BE2C (cell line): ENCODE measurements around the gene FAM171A1.
A peak's percentile ranks its signal among the peaks of the same experiment; 100 is the strongest.

ENCODE experiments used
- DNase-seq: peaks from one replicate; pipeline ENCODE4 v3.0.0-alpha.2; 2020
- H3K27me3 ChIP-seq: fragments of 250-450 bp; sonication (Bioruptor Pico); 2 replicates; pipeline ENCODE4 v1.5.1; 2020; ENCODE audit warnings: mild to moderate bottlenecking
- H3K36me3 ChIP-seq: fragments of 250-450 bp; sonication (Bioruptor Pico); 2 replicates; pipeline ENCODE4 v1.5.1; 2020; ENCODE audit warnings: mild to moderate bottlenecking
- H3K4me1 ChIP-seq: fragments of 250-450 bp; sonication (Bioruptor Pico); 2 replicates; pipeline ENCODE4 v1.5.1; 2020
- H3K4me3 ChIP-seq: 2 replicates; pipeline ENCODE4 v1.5.1; 2011; ENCODE audit warnings: low read depth, low read length
- H3K9me3 ChIP-seq: fragments of 250-450 bp; sonication (Bioruptor Pico); 2 replicates; pipeline ENCODE4 v1.5.1; 2020
- TF ChIP-seq, protein P1 (sequence below): IDR thresholded peaks from 2 replicates; pipeline ENCODE4 v1.5.1; 2012; ENCODE audit warnings: mild to moderate bottlenecking, low read depth, low read length

The FAM171A1 gene

DNA sequence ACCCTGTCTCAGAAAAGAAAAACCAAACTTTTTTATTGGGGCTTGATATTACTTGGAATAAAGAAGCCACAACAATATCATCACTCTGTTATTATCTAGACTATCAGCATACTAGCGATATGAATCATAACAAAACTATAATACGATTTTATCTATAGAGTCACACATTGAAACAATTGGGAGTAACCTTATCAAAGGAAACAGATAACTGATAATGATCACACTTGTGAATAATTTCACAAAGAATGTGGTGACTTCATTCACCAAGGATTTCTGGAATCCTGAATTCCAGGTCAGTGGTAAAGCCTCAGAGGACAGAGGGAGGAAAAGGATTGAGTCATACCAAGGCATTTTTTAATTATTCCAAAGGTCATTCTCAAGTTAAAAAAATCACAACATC is 170.5 kb downstream of the FAM171A1 start:
- Histone ChIP-seq H3K9me3 (no peaks in the 10 kb centered on the region), H3K27me3 (no peaks in the 10 kb centered on the region), H3K36me3 (no peaks in the 10 kb centered on the region), H3K4me1 (no peaks in the 10 kb centered on the region), H3K4me3 (no peak overlapping the region)
- TF ChIP-seq, protein P1, sequence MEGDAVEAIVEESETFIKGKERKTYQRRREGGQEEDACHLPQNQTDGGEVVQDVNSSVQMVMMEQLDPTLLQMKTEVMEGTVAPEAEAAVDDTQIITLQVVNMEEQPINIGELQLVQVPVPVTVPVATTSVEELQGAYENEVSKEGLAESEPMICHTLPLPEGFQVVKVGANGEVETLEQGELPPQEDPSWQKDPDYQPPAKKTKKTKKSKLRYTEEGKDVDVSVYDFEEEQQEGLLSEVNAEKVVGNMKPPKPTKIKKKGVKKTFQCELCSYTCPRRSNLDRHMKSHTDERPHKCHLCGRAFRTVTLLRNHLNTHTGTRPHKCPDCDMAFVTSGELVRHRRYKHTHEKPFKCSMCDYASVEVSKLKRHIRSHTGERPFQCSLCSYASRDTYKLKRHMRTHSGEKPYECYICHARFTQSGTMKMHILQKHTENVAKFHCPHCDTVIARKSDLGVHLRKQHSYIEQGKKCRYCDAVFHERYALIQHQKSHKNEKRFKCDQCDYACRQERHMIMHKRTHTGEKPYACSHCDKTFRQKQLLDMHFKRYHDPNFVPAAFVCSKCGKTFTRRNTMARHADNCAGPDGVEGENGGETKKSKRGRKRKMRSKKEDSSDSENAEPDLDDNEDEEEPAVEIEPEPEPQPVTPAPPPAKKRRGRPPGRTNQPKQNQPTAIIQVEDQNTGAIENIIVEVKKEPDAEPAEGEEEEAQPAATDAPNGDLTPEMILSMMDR = no peak
- no peak for DNase-seq

DNA sequence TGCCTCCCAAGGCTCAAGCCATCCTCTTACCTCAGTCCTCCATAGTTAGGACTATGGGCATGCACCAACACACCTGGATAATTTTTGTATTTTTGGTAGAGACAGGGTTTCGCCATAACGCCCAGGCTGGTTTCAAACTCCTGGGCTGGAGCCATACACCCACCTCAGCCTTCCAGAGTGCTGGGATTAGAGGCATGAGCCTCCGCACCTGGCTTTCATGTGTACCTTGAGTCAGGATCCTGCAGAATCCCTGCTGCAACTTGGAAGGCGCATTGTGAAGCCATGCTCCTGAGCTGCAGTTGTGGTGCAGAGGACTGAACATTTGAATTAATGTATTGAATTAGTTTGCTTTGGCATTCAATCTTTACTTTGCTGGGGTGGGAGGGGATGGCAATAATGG is 173.2 kb downstream of the FAM171A1 start:
- H3K4me1 ChIP-seq = no peaks in the 10 kb centered on the region

DNA sequence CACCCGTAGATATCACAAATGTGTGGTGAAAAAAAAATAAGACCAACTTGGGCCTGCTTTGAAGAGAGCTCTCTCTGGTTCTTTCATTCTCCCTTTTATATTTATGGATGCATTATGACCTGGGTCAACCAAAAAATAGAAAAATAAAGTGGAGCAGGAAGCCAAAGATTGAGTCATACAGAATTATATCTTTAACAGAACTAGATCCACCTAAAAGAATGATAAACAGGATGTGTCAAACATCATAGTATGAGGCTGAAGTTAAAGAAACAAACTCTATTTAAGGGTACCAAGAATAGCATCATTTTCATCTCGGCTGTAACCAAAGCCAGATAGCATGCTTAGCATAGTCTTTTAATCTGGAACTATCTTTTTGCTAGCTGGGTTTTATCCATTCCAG is 173.8 kb downstream of the FAM171A1 start:
- no peak for DNase-seq

More for the DNA sequence above, 173.2 kb downstream of the FAM171A1 start:
- Histone ChIP-seq H3K9me3 (no peaks in the 10 kb centered on the region), H3K4me3 (no peak overlapping the region), H3K27me3 (no peaks in the 10 kb centered on the region), H3K36me3 (no peaks in the 10 kb centered on the region)
- TF ChIP-seq, protein P1 = no peak
- no peak for DNase-seq

DNA sequence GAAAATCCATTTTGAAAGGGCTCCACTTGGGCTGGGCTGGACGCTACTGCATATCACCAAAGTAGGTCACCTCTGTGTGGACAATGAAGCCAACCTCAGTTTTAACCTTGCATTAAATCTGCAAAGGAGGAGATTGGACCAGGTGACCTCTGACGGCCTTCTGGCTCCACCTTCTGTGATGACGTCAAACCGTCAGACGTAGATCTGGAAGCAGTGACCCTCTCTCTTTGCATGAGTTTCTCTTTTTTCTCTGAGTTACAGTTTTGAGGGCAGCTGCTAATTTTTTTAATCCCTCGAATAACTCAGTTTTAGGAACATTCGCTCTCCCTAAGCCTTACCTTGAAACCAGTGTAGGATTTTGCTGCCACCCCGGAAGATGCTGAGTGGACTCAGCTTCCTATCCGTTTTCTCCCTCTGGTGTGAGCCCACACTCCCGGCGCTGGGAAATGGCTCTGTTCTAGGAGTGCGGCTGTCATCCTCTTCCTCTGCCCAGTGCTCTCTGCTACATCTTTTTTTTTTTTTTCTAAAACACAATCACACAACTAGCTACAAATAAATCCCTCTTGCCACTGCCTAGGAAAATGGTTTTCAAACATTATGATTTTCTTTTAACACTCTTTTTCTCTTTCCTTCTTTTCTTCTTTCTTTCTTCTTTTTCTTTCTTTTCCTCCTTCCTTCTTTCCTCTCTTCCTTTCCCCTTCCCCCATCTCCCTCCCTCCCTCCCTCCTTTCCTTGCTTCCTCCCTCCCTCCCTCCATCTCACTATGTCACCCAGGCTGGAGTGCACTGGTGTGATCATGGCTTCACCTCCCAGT is 174.9 kb downstream of the FAM171A1 start:
- no peaks in the 10 kb centered on the region for H3K9me3 ChIP-seq
- DNase-seq = peak; percentile 18
- H3K4me1 ChIP-seq = no peaks in the 10 kb centered on the region
- H3K36me3 ChIP-seq = no peaks in the 10 kb centered on the region
- H3K27me3 ChIP-seq = no peaks in the 10 kb centered on the region
- TF ChIP-seq, protein P1 = no peak
- peak overlapping the region; percentile 58 for H3K4me3 ChIP-seq

More for the DNA sequence above, 173.8 kb downstream of the FAM171A1 start:
- TF ChIP-seq, protein P1 = no peak
- Histone ChIP-seq H3K4me1 (no peaks in the 10 kb centered on the region), H3K4me3 (no peak overlapping the region), H3K9me3 (no peaks in the 10 kb centered on the region), H3K27me3 (no peaks in the 10 kb centered on the region), H3K36me3 (no peaks in the 10 kb centered on the region)

DNA sequence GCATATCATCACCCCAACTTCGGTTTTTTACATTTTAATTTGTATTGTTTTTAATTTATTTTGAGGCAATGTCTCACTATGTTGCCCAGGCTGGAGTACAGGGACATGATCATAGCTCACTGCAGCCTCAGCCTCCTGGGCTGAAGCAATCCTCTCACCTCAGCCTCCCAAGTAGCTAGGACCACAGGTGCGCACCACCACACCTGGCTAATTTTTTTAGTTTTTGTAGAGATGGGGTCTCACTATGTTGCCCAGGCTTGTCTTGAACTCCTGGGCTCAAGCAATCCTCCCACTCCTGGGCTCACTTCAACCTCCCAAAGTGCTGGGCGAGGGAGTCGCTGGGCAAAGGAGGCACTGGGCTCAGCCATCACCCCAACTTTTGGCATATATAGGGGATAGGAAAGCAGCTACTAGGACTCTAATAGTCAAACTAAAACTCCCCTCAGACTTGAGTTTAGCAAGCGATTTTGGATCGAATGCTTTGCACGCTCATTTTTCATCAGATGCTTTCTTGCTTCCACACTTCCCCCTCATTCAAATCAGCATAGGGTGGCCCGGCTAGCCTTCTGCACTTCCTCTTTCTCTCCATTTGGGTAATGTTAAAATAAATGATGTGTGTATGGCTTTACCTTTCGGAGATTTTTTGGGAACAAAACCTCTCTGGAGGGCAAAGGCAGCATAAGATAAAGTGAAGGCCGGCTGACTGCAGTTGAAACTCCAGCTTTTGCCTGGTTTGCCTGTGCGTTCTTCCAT is 181.8 kb downstream of the FAM171A1 start:
- H3K36me3 ChIP-seq = no peaks in the 10 kb centered on the region
- H3K4me3 ChIP-seq = no peak overlapping the region
- no peaks in the 10 kb centered on the region for H3K4me1 ChIP-seq
- no peaks in the 10 kb centered on the region for H3K9me3 ChIP-seq
- TF ChIP-seq, protein P1 = no peak
- H3K27me3 ChIP-seq = no peaks in the 10 kb centered on the region
- no peak for DNase-seq

DNA sequence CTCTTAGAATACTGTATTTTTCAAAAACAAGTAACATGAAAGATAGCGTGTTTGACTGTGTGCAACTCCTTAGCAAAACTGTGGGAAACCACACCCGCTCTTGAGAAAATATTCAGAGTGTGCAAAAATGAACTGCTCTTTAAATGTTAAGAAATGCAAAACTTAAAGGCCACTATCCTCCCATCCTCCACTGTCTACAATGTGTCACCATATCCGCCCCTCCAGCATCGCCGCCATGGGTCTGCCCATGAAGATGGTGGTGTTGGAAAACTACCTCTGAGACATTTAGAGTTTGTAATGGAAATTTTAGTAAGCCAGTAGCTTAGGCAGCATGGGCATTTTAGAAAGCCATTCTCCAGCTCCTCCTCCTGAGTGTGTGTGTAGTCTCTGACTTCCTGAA is 182.5 kb downstream of the FAM171A1 start:
- Histone ChIP-seq H3K36me3 (no peaks in the 10 kb centered on the region), H3K4me1 (no peaks in the 10 kb centered on the region), H3K27me3 (no peaks in the 10 kb centered on the region), H3K9me3 (no peaks in the 10 kb centered on the region), H3K4me3 (no peak overlapping the region)
- DNase-seq = no peak
- TF ChIP-seq, protein P1 = no peak
